ENCODE results near the gene TRIM10.
A peak's percentile ranks its signal among the peaks of the same experiment; 100 is the strongest.

- peak; percentile 44 for TF ChIP-seq CTCF (conservative IDR thresholded peaks at IDR 0.05; ENCODE audit: low read length)
- TF ChIP-seq EZH2phosphoT487 (IDR thresholded peaks at IDR 0.05; ENCODE audit: borderline replicate concordance): no peak
Measured at GRCh38 chr6:30104661-30105060, 56.4 kb downstream of the TRIM10 start.
